ENCODE data around the gene ENOX1.

Gene ENOX1

GRCh38 chr13:43242040-43242439 lies 544.7 kb downstream of the ENOX1 start:
- Mint-ChIP-seq H3K27ac (no peak overlapping the region), H3K4me1 (peaks cover 7% of the 10 kb centered on the region)
- no peak for TF ChIP-seq CTCF (IDR thresholded peaks at IDR 0.05; ENCODE audit: unreplicated experiment in 3 of 3)

GRCh38 chr13:43240278-43240677 lies 546.5 kb downstream of the ENOX1 start:
- Mint-ChIP-seq H3K9me3 (no peaks in the 10 kb centered on the region), H3K4me3 (no peak overlapping the region), H3K36me3 (ENCODE audit: low read depth) (no peaks in the 10 kb centered on the region), H3K27me3 (ENCODE audit: low read depth) (no peaks in the 10 kb centered on the region), H3K27ac (no peak overlapping the region), H3K4me1 (peaks cover 7% of the 10 kb centered on the region)
- TF ChIP-seq CTCF (IDR thresholded peaks at IDR 0.05; ENCODE audit: unreplicated experiment in 3 of 3) = no peak

More at GRCh38 chr13:43242040-43242439, 544.7 kb downstream of the ENOX1 start:
- peaks cover 6% of the 10 kb centered on the region for H3K27me3 Mint-ChIP-seq (ENCODE audit: low read depth)
- no peaks in the 10 kb centered on the region for H3K9me3 Mint-ChIP-seq
- no peaks in the 10 kb centered on the region for H3K36me3 Mint-ChIP-seq (ENCODE audit: low read depth)
- H3K4me3 Mint-ChIP-seq = no peak overlapping the region

GRCh38 chr13:43239275-43239840 lies 547.4 kb downstream of the ENOX1 start:
- Mint-ChIP-seq H3K4me3 (no peak overlapping the region), H3K27me3 (ENCODE audit: low read depth) (no peaks in the 10 kb centered on the region), H3K4me1 (peaks cover 7% of the 10 kb centered on the region), H3K9me3 (no peaks in the 10 kb centered on the region), H3K36me3 (ENCODE audit: low read depth) (no peaks in the 10 kb centered on the region), H3K27ac (no peak overlapping the region)
- no peak for TF ChIP-seq CTCF (IDR thresholded peaks at IDR 0.05; ENCODE audit: unreplicated experiment in 3 of 3)

GRCh38 chr13:43238341-43239083 lies 548.3 kb downstream of the ENOX1 start:
- Mint-ChIP-seq H3K27ac (no peak overlapping the region), H3K4me3 (no peak overlapping the region), H3K36me3 (ENCODE audit: low read depth) (no peaks in the 10 kb centered on the region), H3K4me1 (peaks cover 7% of the 10 kb centered on the region), H3K9me3 (no peaks in the 10 kb centered on the region), H3K27me3 (ENCODE audit: low read depth) (no peaks in the 10 kb centered on the region)
- no peak for TF ChIP-seq CTCF (IDR thresholded peaks at IDR 0.05; ENCODE audit: unreplicated experiment in 3 of 3)

GRCh38 chr13:43237616-43238015 lies 549.2 kb downstream of the ENOX1 start:
- Mint-ChIP-seq H3K4me1 (peaks cover 7% of the 10 kb centered on the region), H3K27ac (no peak overlapping the region), H3K27me3 (ENCODE audit: low read depth) (no peaks in the 10 kb centered on the region), H3K4me3 (no peak overlapping the region), H3K36me3 (ENCODE audit: low read depth) (no peaks in the 10 kb centered on the region), H3K9me3 (no peaks in the 10 kb centered on the region)
- TF ChIP-seq CTCF (IDR thresholded peaks at IDR 0.05; ENCODE audit: unreplicated experiment in 3 of 3) = no peak

GRCh38 chr13:43235028-43235427 lies 551.7 kb downstream of the ENOX1 start:
- Mint-ChIP-seq H3K27me3 (ENCODE audit: low read depth) (no peaks in the 10 kb centered on the region), H3K27ac (no peak overlapping the region), H3K9me3 (no peaks in the 10 kb centered on the region), H3K4me3 (no peak overlapping the region), H3K36me3 (ENCODE audit: low read depth) (no peaks in the 10 kb centered on the region), H3K4me1 (peaks cover 14% of the 10 kb centered on the region)
- TF ChIP-seq CTCF (IDR thresholded peaks at IDR 0.05; ENCODE audit: unreplicated experiment in 3 of 3) = no peak
